ENCODE results near the gene SREBF2.

The SREBF2 gene

DNA sequence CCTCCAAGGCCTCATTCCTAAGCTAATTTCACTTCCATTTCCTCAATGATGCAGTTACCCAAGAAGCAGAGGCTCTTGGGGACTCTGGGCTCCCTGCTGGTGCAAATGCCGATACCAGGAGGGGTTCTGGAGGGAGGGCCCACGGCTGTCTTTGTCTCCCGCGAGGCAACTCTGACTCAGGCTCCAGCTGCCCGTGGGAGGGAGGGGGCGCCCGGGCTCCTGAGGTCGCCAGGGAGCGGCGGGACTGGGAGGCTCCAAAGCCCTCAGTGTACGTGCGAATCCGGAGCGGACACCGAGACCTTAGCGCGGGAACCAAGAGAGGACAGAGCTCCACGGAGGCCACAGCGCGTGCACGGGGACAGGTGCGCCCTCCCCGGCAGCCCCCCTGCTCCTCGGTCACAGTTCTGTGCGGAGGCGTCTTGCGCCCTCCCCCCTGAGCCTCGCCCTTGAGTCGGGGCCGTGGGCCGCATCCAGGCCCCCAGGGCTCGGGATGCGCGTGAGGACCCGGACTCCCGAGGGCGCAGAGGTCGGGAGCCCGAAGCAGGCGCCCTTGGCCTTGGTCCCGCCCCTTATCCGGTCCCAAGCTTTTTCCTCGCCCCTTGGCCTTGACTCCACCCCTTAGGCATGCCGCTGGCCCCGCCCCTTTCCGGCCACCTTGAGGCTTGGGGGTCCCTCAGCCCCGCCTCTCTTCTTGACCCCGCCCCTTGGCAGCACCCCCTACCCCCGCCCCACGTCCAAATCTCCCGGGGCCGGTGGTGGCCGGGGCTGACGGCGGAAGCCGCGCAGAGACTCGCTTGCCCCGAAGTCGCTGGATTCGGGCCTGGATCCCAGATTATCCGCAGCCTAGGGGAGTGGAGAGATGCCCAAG lies 86.7 kb downstream of the SREBF2 start:
- TF ChIP-seq, protein P1, sequence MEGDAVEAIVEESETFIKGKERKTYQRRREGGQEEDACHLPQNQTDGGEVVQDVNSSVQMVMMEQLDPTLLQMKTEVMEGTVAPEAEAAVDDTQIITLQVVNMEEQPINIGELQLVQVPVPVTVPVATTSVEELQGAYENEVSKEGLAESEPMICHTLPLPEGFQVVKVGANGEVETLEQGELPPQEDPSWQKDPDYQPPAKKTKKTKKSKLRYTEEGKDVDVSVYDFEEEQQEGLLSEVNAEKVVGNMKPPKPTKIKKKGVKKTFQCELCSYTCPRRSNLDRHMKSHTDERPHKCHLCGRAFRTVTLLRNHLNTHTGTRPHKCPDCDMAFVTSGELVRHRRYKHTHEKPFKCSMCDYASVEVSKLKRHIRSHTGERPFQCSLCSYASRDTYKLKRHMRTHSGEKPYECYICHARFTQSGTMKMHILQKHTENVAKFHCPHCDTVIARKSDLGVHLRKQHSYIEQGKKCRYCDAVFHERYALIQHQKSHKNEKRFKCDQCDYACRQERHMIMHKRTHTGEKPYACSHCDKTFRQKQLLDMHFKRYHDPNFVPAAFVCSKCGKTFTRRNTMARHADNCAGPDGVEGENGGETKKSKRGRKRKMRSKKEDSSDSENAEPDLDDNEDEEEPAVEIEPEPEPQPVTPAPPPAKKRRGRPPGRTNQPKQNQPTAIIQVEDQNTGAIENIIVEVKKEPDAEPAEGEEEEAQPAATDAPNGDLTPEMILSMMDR (conservative IDR thresholded peaks at IDR 0.05; ENCODE audit: control insufficient read depth, insufficient read depth, low read depth, low read length) = no peak
- peak; percentile 25 for DNase-seq (ENCODE audit: low read depth)
- peak overlapping the region; percentile 20 for H3K4me3 ChIP-seq (ENCODE audit: control insufficient read depth, low read depth, low read length)

DNA sequence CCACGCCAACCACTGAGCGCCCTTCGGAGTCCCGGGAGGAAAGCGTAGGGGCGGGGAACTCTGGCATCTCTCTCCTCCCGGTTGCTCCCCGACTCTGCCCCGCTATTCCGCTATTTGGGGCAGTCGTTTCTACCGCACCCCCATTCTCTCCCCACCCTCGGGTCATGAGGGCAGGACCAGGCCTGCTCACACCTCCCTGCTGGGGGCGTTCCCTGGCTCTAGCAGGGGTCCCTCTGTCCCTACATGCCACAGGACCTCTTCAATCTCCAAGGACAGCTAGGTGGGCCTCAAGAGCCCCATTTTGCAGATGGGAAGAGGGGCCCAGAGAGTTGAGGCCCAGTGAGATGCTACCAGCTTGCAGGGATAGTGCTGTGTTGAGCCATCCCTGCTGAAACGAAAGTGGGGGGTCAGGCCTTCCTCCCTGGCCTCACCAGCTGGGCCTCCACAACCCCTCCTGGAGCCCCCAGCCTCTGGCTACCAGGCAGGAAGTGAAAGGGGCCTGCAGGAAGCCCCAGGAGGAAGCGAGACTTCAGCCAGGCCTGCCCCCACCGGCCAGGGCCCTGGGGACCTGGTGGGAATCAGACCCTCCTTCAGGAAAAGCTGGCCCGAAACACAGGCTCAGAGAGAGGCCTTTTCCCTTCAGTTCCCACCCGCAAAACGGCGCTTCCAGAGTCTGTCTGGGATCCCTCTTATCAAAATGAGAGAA lies 87.5 kb downstream of the SREBF2 start:
- DNase-seq (ENCODE audit: low read depth) = no peak
- H3K4me3 ChIP-seq (ENCODE audit: control insufficient read depth, low read depth, low read length) = no peak overlapping the region
- TF ChIP-seq, protein P1 (conservative IDR thresholded peaks at IDR 0.05; ENCODE audit: control insufficient read depth, insufficient read depth, low read depth, low read length) = no peak

DNA sequence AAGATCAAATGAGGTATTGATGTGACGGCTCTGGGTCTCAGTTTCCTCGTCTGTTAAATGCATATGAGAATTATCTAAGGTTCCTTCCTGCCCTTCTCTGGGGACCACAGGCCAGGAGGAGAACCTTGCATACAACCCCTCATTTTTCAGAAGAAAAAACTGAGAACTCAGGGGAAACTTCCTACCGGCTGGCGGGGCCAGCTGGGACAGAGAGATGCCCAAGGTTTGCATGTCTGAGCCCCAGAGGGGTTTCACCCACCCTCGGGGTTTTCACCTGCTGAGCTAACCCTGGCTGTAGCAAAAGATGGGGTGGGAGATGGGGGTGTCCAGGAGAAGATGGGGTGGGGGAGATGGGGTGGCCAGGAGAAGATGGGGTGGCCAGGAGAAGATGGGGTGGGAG lies 89.4 kb downstream of the SREBF2 start:
- no peak overlapping the region for H3K4me3 ChIP-seq (ENCODE audit: control insufficient read depth, low read depth, low read length)
- DNase-seq (ENCODE audit: low read depth) = no peak

DNA sequence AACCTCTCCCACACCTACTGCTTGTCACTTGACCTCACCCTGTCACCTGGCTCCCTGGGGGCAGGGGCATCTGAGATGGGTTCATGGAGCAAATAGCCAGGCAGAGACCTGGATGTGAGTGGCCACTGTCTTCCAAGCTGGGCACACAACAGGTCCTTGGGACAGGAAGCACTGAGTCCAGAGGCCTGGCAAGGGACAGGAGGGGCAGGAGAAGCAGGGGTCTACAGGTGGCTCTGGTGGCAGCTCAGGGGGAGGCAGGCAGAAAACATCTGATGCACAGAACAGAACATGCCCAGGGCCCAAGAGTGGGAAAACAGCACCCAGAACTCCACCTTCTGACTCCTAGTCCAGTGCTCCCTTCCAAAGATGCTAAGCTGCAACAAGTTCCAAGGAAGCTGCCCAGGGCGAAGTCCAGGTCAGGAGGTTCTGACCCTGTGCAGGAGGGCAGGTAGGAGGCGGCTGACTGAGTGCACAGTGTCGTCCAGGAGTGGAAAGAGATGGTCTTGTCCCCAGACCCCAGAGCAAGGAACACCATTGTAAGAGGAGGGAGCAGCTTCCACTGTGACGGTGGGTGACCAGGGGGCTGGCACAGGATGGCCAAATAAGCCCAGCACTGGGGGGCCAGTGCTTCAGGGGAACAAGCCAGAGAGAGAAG lies 90.2 kb downstream of the SREBF2 start:
- no peak for DNase-seq (ENCODE audit: low read depth)
- no peak overlapping the region for H3K4me3 ChIP-seq (ENCODE audit: control insufficient read depth, low read depth, low read length)
- TF ChIP-seq, protein P1 (conservative IDR thresholded peaks at IDR 0.05; ENCODE audit: control insufficient read depth, insufficient read depth, low read depth, low read length) = no peak

More for the DNA sequence above, 89.4 kb downstream of the SREBF2 start:
- TF ChIP-seq, protein P1 (conservative IDR thresholded peaks at IDR 0.05; ENCODE audit: control insufficient read depth, insufficient read depth, low read depth, low read length) = no peak

DNA sequence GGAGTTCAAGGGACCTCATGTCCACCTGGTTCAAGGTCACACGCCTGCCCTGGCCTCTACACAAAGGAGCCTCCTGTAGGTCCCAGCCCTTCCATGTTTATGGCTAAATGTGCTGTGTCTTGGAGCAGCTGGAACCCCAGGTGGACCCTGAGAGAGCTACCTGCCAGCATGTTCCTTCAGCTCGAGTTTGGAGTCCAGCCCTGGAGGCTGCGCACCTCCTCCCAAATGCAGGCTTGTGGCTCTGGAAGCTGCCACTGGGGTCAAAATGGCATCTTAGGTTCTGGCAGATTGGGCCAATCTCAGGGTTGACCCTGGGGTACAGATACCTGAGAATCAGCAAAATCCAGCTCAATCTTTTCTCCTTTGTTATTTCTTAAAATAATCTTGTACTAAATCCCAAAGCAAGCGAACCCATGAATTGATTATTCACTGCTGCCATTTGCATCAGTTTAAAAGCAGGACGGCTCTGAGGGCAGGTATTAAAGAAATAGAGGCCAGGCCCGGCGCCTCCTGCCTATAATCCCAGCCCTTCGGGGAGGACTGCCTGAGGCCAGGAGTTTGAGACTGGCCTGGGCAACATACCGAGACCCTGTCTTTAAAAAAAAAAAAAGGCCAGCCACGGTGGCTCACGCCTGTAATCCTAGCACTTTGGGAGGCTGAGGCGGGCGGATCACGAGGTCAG lies 90.8 kb downstream of the SREBF2 start:
- DNase-seq (ENCODE audit: low read depth) = no peak
- H3K4me3 ChIP-seq (ENCODE audit: control insufficient read depth, low read depth, low read length) = no peak overlapping the region
- TF ChIP-seq, protein P1 (conservative IDR thresholded peaks at IDR 0.05; ENCODE audit: control insufficient read depth, insufficient read depth, low read depth, low read length) = no peak

DNA sequence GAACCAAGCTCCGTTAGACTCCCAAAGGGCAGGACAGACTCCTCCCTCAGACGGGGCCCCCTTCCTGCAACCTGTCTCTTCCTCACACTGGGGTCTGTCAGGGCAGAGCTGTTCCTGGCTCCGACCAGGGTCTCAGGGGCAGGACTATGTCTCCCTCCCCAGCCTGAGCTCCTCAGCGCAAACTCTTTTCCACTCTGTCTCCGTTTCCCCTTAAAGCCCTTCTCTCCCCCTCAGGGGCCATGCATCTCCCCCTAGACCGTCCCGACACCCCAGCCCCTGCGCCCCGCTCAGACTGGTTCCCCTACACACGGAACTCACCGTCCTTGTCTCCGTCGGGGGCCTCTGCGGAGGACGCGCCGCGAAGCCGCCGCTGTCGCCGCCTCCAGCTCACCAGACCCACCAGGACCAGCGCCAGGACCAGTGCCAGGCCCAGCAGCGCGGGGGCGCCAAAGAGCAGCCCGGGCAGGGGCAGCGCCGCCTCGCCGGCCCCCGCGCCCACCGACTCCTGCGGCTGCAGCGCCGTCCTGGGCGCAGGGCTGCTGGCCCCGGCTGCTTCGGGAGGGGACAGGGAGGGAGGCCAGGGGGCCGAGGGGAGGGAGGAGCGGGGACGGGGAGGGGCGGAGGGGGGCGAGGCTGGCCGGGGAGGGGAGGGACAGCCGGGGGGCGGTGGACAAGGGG lies 93.0 kb downstream of the SREBF2 start:
- TF ChIP-seq, protein P1 (conservative IDR thresholded peaks at IDR 0.05; ENCODE audit: control insufficient read depth, insufficient read depth, low read depth, low read length) = peak; percentile 35
- no peak overlapping the region for H3K4me3 ChIP-seq (ENCODE audit: control insufficient read depth, low read depth, low read length)
- DNase-seq (ENCODE audit: low read depth) = peak; percentile 32
